Keratinocyte (primary cell): ENCODE data around the gene TESK1. TPM values are rescaled to one million over a fixed set of nuclear protein-coding genes. Genes with fewer than 3 reads are reported as not detected.

ENCODE experiments used
- DNase-seq: peaks from one replicate; pipeline ENCODE4 v3.0.0-alpha.2; 2011; ENCODE audit warnings: low read depth, missing footprints, low spot score
- FAIRE-seq: peaks from 2 replicates; lab custom pipeline; 2011; peaks lifted over from hg19 to GRCh38; lab: Jason Lieb, UNC
- H2AFZ ChIP-seq: 2 replicates; pipeline ENCODE4 v1.6.0; 2012; ENCODE audit warnings: low read length, control low read depth, inconsistent platforms; ENCODE audit not compliant: control insufficient read depth
- H3K27ac ChIP-seq: 2 replicates; pipeline ENCODE4 v1.5.1; 2011; ENCODE audit warnings: low read length; ENCODE audit not compliant: control insufficient read depth, insufficient read depth
- H3K27me3 ChIP-seq: 3 replicates; pipeline ENCODE4 v1.6.0; 2011; ENCODE audit warnings: low read length; ENCODE audit not compliant: control insufficient read depth, insufficient read depth; ENCODE audit errors: extremely low read depth
- H3K36me3 ChIP-seq, 2 experiments: 2 replicates in 1 of 2; 3 replicates in 1 of 2; pipeline ENCODE4 v1.5.1; 2011; ENCODE audit warnings: low read length in 2 of 2, mild to moderate bottlenecking in 1 of 2; ENCODE audit not compliant: control insufficient read depth in 2 of 2, insufficient read depth in 2 of 2; ENCODE audit errors: extremely low read depth in 1 of 2
- H3K4me1 ChIP-seq: 3 replicates; pipeline ENCODE4 v1.5.1; 2011; ENCODE audit warnings: low read length; ENCODE audit not compliant: control insufficient read depth, insufficient read depth; ENCODE audit errors: extremely low read depth
- H3K4me2 ChIP-seq: 3 replicates; pipeline ENCODE4 v1.6.0; 2011; ENCODE audit warnings: low read depth, low read length; ENCODE audit not compliant: control insufficient read depth, insufficient read depth; ENCODE audit errors: extremely low read depth
- H3K4me3 ChIP-seq, 3 experiments: fragments of 200-600 bp in 1 of 3; sonication (generic) in 1 of 3; 2 replicates in 2 of 3; 3 replicates in 1 of 3; pipeline ENCODE4 v1.5.1; 2011 to 2016; ENCODE audit warnings: low read length in 3 of 3, mild to moderate bottlenecking in 3 of 3, control low read depth in 2 of 3, inconsistent platforms in 1 of 3, low read depth in 1 of 3, mixed read lengths in 1 of 3, mixed run types in 1 of 3, moderate library complexity in 1 of 3; ENCODE audit not compliant: control insufficient read depth in 2 of 3, insufficient read depth in 2 of 3; ENCODE audit errors: extremely low read depth in 1 of 3
- H3K79me2 ChIP-seq: 2 replicates; pipeline ENCODE4 v1.6.0; 2012; ENCODE audit warnings: low read length; ENCODE audit not compliant: control insufficient read depth, insufficient read depth
- H3K9ac ChIP-seq: 3 replicates; pipeline ENCODE4 v1.6.0; 2011; ENCODE audit warnings: low read length; ENCODE audit not compliant: control insufficient read depth, insufficient read depth; ENCODE audit errors: extremely low read depth
- H3K9me1 ChIP-seq: 3 replicates; pipeline ENCODE4 v1.6.0; 2011; ENCODE audit warnings: low read length; ENCODE audit not compliant: control insufficient read depth, insufficient read depth; ENCODE audit errors: extremely low read depth
- H3K9me3 ChIP-seq: 2 replicates; pipeline ENCODE4 v1.5.1; 2012; ENCODE audit warnings: low read depth, low read length; ENCODE audit not compliant: control insufficient read depth
- H4K20me1 ChIP-seq: 3 replicates; pipeline ENCODE4 v1.6.0; 2011; ENCODE audit warnings: low read length; ENCODE audit not compliant: control insufficient read depth, insufficient read depth; ENCODE audit errors: extremely low read depth
- EZH2 ChIP-seq: IDR thresholded peaks from one replicate; pipeline ENCODE4 v1.6.1; 2012; ENCODE audit warnings: inconsistent platforms, mild to moderate bottlenecking, low read length, moderate library complexity
- dilution Hi-C: fragments of 300-500 bp; cut with MboI; formaldehyde crosslinking; loops from one replicate; pipeline ENCODE4 v1.7.0; 2020; ENCODE audit warnings: low sequenced_read_pairs; ENCODE audit not compliant: extremely low pct_ligation_motif_present
- polyA plus RNA-seq, 5 experiments: library from polyadenylated mRNA; depleted of rRNA in 3 of 5; stranded (reverse) in 3 of 5; stranded (forward) in 1 of 5; unstranded in 1 of 5; fragments of >200 nt; gene quantifications; 1 replicate in 1 of 5; 2 replicates in 3 of 5; 3 replicates in 1 of 5; pipeline versions ENCODE4 v1.2.1 to v1.2.3, GENCODE V29; 2011 to 2012; ENCODE audit warnings: missing spikeins in 2 of 5, low read depth in 1 of 5, low replicate concordance in 1 of 5
- TF ChIP-seq, protein P1 (sequence below), 3 experiments: IDR thresholded peaks in 1 of 3; conservative IDR thresholded peaks in 1 of 3; optimal IDR thresholded peaks in 1 of 3; 2 replicates in 2 of 3; 3 replicates in 1 of 3; pipeline versions ENCODE3 to v1.5.1; 2011; ENCODE audit warnings: low read length in 3 of 3, mild to moderate bottlenecking in 3 of 3, moderate library complexity in 2 of 3, control low read depth in 1 of 3, inconsistent platforms in 1 of 3; ENCODE audit not compliant: insufficient read depth in 2 of 3; ENCODE audit errors: extremely low read depth in 1 of 3

The TESK1 gene
- polyA plus RNA-seq, 1 donor (not counting 4 experiments of a cell fraction or from before 2014, with no cell fraction given) = 11.2 TPM

DNA sequence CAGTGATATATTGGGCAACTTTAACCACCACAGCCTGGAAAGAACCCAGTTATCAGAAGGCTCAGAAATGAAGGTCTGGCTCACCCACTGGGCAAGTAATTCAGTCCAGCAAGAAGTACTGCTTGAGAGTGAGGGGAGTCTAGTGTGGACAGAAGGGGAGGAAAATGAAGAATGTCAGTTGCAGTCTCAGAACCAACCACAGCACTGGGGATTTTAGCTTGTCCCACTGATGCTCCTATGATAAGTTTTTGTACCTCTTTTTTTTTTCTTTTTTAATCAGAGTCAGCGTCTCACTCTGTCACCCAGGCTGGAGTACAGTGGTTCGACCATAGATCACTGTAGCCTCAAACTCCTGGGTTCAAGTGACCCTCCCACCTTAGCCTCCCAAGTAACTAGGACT lies 22.5 kb downstream of the TESK1 start:
- Histone ChIP-seq H3K4me1 (no peaks in the 10 kb centered on the region), H2AFZ (no peak overlapping the region), H3K4me3 (no peak overlapping the region), H3K27ac (no peak overlapping the region), H3K9me3 (no peaks in the 10 kb centered on the region), H3K36me3 (no peaks in the 10 kb centered on the region), H4K20me1 (no peaks in the 10 kb centered on the region), H3K9me1 (no peaks in the 10 kb centered on the region), H3K27me3 (no peaks in the 10 kb centered on the region), H3K79me2 (no peaks in the 10 kb centered on the region), H3K9ac (no peak overlapping the region), H3K4me2 (no peak overlapping the region)
- DNase-seq (no peak), FAIRE-seq (no peak)
- dilution Hi-C loops = no loop called here
- no peak for TF ChIP-seq EZH2
- TF ChIP-seq, protein P1, sequence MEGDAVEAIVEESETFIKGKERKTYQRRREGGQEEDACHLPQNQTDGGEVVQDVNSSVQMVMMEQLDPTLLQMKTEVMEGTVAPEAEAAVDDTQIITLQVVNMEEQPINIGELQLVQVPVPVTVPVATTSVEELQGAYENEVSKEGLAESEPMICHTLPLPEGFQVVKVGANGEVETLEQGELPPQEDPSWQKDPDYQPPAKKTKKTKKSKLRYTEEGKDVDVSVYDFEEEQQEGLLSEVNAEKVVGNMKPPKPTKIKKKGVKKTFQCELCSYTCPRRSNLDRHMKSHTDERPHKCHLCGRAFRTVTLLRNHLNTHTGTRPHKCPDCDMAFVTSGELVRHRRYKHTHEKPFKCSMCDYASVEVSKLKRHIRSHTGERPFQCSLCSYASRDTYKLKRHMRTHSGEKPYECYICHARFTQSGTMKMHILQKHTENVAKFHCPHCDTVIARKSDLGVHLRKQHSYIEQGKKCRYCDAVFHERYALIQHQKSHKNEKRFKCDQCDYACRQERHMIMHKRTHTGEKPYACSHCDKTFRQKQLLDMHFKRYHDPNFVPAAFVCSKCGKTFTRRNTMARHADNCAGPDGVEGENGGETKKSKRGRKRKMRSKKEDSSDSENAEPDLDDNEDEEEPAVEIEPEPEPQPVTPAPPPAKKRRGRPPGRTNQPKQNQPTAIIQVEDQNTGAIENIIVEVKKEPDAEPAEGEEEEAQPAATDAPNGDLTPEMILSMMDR (optimal IDR thresholded peaks at IDR 0.05 in 1 of 3, IDR thresholded peaks at IDR 0.05 in 1 of 3, conservative IDR thresholded peaks at IDR 0.05 in 1 of 3; ENCODE audit: extremely low read depth in 1 of 3, insufficient read depth in 2 of 3, low read length in 3 of 3) = no peak

DNA sequence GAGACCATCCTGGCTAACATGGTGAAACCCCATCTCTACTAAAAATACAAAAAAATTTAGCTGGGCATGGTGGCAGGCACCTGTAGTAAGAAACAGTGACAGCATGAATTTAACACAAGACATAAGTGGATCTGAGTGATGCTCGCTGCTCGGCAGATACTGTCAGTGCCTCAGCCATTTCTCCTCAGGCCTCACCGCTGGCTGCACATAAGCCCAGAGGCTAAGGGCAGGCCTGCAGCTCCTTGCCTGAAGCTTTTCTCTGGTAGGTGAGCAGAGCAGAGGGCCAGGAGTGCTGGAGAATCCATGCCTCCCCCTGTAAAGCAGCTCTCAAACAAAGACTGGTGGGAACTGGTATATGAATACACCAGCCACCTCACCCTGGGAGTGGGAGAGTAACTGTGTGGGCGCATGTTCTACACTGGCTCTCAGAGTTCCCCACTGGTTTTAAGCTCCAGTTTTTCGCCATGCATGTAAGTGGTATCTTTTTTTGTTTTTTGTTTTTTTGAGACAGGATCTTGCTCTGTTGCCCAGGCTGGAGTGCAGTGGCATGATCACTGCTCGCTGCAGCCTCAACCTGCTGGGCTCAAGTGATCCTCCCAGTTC lies 23.4 kb downstream of the TESK1 start:
- H4K20me1 ChIP-seq = no peaks in the 10 kb centered on the region
- H3K79me2 ChIP-seq = no peaks in the 10 kb centered on the region
- no peaks in the 10 kb centered on the region for H3K4me1 ChIP-seq
- H3K36me3 ChIP-seq = no peaks in the 10 kb centered on the region
- H3K4me2 ChIP-seq = no peak overlapping the region
- H2AFZ ChIP-seq = no peak overlapping the region
- no peaks in the 10 kb centered on the region for H3K9me3 ChIP-seq
- no peak overlapping the region for H3K27ac ChIP-seq
- H3K9me1 ChIP-seq = no peaks in the 10 kb centered on the region
- no peak for DNase-seq
- dilution Hi-C loops = no loop called here
- H3K27me3 ChIP-seq = no peaks in the 10 kb centered on the region
- H3K9ac ChIP-seq = no peak overlapping the region
- FAIRE-seq = no peak
- TF ChIP-seq, protein P1 (optimal IDR thresholded peaks at IDR 0.05 in 1 of 3, IDR thresholded peaks at IDR 0.05 in 1 of 3, conservative IDR thresholded peaks at IDR 0.05 in 1 of 3; ENCODE audit: extremely low read depth in 1 of 3, insufficient read depth in 2 of 3, low read length in 3 of 3) = no peak
- no peak for TF ChIP-seq EZH2
- H3K4me3 ChIP-seq = no peak overlapping the region
